HG02759 (cell line): ENCODE data around the gene MRTFB.

Source experiments
- ATAC-seq: cut with Tn5 transposase; IDR thresholded peaks from one replicate; pipeline ENCODE4 v1.9.1; 2021; ENCODE audit warnings: mild to moderate bottlenecking, moderate library complexity; ENCODE audit not compliant: unreplicated experiment

MRTFB gene

DNA sequence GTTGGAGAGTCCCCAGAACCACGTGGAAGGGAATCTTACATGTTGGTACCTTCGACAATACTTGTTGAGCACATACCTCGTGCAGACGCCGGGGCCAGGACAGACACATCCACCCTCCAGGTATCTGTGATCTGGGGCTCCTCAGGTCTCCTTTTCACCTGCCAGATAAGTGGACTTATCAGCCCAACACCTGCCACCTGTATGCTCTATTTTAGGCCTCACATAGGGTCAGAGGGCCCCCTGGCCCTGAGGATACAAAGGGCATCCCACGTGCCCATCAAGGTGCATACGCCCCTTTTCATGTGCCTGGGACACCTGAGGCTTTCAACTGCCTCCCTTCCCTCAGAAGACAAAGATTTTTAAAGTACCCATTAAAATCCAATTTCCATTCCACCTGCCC lies 212.7 kb downstream of the MRTFB start:
- ATAC-seq = no peak

DNA sequence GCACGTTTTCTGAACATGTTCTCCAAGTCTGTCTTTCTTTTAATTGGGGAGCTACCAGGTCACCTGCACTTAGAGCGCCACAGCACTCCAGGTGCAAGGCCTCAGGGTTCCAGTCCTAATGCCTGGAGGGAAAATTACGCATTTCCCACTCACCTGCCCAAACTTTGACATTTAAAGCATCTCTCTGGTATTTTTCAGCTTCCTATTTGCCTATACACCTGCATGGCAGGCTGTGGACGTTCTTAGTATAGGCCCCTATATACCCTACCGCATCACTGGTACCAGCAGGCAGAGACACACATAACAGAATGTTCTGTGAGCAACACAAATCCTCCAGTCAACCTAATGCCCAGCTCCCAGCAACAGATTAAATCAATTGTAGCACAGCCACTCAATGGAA lies 213.3 kb downstream of the MRTFB start:
- no peak for ATAC-seq

DNA sequence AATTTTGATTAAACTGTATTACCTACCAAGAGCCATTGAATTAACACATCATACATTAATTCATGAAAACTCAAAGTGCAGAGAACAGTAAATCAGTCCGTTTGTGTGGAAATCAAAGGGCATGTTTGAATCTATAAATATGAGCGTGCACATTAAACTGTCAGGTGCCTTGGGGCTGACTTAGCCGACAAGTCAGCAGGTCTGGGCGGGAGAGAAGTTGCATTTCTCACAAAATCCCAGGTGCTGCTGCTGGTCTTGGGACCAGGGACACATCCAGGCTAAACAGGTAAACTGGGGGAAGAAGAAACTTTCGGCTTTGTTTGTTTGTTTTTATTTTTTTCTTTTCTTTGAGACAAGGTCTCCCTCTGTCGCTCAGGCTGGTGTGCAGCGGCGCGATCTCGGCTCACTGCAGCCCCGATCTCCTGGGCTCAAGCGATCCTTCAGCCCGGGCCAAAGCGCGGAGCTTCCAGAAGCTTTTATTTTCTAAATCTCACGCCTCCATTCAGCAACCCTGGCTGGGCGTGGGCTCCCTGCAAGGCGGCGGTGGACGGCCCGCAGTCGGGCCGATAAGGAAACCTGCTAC lies 213.9 kb downstream of the MRTFB start:
- peak; percentile 41 for ATAC-seq

DNA sequence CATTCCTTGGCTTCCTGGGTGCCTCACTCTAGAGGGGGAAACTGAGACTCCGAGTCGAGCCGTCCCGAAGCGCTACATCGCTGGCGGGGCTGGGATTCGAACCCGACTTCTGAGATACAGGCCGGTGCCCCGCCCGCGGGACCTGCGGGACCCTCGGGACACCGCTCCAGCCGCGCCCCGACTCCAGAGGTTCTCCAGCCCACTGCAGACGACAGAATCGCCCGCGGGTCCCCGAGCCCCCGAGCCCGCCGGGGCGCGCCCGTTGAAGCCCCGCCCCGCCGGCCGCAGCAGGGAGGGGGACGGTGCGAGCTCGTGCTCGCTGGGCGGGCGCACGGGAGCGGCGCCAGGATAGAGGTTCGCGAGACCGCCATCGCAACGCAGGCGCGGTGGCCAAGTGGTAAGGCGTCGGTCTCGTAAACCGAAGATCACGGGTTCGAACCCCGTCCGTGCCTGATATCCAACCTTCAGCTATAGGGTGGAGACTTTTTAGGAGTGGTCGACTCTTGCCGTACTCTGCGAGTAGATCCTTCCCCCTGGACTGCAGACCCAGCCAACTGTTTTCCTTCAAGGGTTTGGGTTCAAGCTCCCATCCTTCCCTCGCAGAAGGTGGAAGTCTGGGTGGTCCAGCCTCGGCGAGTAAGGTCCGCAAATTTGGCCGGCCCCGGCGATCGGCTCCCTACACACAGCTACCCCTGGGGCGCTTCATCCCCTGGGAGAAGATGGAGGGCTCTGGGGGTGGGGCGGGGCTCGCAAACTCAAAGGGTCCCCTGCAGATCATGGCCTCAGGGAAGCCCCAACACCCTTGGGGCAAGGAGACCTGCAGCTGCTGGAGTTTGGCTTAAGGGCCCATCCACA lies 214.6 kb downstream of the MRTFB start:
- peak; percentile 76 for ATAC-seq

DNA sequence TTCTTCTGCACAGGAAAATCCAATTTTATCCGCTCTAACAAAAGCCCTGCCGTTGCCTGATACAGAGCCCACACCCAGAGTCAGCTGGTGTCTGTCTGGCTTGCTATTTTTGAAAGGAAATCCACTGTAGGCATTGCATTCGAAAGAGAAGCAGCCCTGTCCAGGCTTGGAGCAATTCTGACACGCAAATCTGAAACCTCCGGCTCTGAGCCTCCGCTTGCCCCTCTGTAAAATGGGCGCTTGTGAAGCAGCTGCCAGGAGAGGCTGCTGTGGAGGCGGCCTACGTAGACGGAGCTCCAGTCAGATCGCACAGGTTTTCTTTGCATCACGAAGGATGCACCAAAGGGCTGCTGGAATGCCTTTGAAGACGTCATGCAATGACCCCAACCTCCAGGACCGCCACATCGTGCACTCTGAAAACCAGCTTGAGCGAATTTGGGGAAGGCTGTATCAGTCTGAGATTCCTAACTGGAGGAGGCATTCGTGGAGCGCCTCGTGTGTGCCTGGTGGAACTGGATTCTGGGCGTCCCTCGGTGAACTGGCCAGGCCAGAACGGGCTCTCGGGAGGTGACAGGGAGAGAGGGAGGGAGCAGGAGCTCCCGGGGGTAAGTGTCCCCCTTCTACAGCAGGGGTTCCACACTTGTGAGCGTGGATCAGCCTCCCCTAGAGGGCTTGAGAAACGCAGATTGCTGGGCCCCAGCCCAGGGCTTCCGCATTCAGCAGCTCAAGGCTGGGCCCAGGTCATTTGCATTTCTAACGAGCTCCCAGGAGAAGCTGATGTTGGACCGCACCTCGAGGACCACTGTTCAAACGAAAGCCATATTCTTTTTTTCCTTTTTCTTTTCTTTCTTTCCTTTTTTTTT lies 215.5 kb downstream of the MRTFB start:
- ATAC-seq = no peak

DNA sequence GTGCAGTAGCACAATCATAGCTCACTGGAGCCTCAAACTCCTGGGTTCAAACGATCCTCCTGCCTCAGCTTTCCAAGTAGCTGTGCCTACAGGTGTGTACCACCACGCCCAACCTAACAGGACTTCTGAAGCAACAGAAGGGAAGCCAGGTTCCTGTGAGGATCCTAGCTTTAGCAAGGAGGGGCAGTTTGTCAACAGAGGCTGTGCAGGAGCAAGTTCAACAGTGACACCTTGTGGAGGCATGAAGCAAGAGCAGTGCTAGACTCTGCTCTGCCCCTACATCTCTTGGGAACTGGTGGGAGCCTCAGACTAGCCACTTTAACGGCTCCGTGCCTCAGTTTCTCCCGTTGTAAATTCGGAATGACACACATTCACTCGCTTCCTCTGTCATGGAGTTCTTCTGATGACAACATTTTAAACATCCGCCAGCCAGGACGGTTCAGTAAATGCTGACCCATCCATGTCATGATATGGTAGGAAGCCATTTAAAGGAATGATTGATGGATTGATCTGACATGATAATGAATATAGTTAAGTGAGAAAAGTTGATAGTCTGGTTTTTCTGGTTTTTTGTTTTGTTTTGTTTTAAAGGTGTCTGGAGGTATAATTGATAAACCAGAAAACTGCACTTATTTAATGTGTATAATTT lies 218.7 kb downstream of the MRTFB start:
- ATAC-seq = no peak

DNA sequence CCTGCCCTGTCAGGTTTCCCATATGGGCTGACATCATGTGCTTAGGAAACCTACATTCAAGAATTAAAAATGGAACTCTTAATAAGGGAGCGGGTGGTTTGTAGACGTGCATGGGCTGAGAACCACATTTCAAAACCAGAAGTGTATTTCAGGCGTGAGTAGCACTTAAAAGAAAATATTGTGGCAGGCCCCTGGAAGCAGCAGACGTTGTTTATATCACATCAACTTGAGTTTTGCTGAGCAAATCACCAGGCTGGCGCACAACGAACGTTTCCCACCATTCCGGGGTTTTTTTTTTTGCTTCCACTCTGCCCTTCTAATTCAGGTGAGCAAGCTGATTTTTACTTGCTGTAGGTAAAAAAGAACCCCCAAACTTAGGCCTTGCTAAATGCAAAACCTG lies 220.2 kb downstream of the MRTFB start:
- no peak for ATAC-seq

DNA sequence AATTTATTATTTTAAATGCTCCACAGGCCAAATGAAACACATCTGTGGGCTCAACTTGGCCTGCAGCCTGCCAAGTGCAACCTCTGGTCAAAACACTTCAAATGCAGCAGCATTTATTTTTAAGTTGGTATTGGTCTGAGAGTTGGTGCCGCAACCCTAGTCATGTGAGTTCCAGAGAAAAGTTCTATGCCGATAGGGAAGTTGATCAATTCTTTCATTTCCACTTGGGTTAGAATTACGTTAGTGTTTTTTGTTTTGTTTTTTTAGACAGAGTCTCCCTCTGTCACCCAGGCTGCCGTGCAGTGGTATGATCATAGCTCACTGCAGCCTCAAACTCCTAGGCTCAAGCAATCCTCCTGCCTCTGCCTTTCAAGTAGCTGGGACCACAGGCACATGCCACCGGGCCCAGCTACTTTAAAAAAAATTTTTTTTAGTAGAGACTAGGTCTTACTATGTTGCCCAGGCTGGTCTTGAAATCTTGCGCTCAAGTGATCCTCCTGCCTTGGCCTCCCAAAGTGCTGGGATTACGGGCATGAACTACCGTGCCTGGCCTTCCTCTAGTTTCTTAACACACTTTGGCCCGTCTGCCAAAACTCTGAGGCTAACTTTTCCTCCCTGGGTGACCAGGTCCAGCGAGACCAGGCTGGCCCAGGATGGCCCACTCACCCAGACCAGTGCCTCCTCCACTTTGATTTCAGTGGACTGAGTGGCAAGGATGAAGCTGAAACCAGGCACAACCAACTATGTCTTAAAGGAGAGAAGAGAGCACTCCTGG lies 221.1 kb downstream of the MRTFB start:
- ATAC-seq = no peak

DNA sequence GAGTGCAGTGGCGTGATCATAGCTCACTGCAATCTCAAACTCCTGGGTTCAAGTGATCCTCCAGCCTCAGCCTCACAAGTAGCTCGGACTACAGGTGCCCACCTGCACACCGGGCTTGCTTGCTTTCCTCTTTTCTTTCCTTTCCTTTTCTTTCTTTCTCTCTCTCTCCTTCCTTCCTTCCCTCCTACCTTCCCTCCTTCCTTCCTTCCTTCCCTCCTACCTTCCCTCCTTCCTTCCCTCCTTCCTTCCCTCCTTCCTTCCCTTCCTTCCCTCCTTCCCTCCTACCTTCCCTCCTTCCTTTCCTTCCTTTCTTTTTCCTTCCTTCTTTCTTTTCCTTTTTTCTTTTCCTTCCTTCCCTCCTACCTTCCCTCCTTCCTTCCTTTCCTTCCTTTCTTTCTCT lies 225.5 kb downstream of the MRTFB start:
- ATAC-seq = no peak

DNA sequence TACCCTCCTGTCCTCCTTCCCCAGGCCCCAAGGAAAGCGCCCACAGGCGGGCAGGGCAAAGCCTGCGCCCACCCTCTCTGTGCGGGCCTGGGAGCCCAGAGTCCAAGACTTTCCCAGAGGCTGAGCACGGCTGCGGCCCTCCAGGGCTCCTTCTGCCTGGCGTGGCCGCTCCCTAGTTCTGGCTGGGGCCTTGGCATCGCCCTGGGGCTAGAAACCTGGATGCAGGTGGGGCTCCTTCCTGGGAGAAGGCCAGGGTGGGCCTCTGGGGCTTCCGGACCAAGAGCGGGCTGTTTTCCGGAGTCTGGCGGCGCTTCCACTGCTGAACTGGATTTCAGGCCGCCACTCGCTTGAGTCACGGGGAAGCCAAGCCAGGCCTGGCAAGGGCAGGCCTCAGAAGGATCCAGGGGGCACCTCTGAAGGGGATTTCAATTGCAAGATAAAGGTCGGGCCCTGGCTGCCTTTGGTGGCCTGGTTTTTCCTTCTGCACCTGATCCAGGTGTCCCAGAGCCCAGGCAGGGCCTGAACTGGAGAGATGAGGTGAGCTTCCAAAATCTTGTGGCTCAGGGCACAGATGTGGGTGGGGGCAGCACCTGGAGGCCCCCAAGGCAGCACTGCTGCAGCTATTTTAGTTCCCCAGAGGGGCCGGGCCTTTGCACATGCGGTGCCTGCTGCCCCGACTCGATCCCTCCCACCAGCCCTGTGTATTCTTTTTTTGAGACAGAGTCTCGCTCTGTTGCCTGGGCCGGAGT lies 227.4 kb downstream of the MRTFB start:
- ATAC-seq = no peak

DNA sequence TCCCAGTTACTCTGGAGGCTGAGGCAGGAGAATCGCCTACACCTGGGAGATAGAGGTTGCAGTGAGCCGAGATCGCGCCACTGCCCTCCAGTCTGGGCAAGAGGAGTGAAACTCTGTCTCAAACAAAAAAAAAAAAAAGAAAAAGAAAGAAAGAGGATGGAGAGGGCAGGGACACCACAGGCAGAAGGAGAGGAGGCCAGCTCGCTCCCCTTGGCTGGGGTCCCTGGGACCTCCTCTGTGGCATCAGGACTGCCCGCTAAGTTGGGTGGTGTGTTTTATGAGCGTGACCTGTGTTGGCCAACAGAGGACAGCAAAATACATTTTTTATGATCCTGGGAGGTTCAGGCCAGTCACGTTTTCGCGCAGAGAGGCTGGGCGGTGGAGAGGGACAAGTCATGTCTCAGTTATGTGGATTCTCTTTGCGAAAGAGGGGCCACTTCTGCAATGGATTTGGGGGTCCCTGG lies 229.6 kb downstream of the MRTFB start:
- no peak for ATAC-seq

DNA sequence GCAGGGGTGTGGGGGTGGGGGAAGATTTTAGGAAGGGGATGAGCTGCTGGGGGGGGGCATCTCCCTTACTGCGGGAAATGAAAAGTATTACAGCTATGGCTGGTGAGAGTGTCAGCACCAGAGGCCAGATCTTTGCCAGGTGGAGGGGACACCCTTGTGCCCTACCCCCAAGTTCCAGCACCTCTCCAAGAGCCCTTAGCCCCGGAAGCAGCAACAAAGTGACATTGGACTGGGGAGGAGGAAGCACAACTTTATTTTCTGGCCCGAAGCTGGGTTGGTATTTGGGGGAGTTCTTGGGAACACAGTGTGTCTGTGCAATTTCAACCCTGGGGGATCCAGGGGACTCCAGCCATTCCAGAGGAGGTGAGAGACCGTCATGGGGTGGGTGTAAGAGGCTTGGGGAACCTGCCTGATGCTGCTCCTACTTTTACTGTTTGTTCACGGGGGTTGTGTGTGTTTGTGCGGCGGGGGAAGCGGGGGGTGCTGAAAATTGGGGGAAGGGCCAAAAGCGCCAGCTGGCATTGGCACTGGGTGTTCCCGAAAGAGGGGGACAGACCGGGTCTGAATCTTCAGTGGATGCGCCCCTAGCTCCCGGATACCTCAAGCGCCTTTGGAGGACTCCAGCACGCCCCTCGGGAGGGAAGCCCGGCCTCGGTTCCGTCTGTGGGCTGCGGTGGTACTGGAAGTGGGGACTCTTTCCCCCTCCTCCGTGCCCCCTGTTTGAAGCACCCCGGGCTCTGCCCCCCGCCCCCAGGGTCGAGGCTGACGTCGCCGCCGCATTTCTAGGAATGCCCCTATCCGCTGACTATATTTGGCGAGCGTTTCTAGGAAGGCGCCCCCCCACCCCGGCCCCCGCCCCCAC lies 230.3 kb downstream of the MRTFB start:
- no peak for ATAC-seq

DNA sequence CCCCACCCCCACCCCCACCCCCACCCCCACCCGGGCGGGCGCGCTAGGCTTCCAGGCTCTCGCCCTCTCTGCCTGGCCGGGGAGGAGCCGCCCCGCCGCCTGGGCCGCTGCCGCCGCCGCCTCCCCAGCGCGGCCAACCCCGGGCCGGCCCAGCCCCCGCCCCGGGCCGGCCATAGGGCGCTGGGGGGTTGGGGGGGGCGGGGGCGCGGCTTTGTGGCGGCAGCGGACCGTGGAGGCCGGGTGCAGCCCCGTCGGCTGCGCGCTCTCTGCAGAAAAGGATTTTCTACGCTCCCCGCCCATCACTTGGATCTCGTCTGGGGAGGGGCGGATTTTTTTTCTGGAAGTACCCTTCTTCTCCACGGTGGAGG lies 230.9 kb downstream of the MRTFB start:
- ATAC-seq = peak; percentile 71

DNA sequence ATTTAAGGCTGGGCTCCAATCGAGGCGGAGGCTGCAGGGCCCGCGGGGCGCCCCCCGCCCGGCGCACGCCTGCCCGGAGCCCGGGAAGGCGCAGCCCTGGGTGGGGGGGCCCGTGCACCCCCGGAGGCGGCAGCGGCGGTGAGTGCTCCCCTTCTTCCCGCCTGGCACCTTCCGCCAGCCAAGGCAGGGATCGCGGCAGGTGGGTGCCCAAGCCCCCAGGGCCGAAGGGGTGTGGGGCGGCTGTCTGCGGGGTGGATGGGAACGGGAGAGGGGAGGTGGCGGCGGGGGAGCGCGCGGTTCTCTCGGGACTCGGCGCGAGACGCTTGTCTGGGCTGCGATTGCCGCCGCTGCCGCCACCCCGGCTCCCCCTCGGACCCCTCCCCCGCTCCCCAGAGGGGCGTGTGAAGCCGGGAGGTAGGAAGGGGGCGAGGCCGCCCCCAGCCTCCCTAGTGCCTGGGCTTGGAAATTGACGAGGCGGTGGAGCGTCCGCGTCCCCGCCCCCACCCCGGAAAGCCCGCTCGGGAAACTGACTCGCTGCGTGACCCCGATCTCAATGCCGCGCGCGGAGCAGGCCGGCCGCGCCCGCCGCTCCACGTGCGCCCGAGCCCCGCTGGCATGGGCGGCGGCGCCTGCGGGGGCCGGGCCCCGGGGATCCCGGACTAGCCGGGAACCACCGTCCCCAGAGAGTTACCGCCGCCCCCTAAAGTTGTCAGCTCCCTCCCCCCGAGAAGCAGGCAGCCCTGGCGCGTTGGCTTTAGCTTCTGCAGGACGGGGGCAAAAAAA lies 231.5 kb downstream of the MRTFB start:
- ATAC-seq = peak; percentile 38

DNA sequence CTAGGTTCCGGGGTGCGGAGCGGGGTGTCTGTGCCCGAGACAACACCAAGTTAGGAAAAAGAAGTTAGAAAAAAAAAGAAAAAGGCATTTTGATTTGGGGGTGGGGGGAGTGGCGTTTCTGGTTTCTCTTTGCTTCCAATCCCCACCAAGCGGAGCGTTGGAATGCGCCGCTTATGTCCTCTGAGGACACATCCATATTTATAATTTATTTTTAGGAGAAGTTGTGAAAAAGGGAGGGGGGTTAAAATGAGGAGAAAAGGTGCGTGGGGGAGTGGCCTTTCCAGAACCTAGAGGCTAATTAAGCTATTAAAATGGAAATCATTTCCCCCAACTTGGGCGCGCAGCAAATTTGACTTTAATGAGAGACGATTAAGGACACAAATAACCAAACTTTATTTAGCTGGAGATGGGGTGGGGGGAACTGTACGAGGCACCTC lies 232.1 kb downstream of the MRTFB start:
- no peak for ATAC-seq

DNA sequence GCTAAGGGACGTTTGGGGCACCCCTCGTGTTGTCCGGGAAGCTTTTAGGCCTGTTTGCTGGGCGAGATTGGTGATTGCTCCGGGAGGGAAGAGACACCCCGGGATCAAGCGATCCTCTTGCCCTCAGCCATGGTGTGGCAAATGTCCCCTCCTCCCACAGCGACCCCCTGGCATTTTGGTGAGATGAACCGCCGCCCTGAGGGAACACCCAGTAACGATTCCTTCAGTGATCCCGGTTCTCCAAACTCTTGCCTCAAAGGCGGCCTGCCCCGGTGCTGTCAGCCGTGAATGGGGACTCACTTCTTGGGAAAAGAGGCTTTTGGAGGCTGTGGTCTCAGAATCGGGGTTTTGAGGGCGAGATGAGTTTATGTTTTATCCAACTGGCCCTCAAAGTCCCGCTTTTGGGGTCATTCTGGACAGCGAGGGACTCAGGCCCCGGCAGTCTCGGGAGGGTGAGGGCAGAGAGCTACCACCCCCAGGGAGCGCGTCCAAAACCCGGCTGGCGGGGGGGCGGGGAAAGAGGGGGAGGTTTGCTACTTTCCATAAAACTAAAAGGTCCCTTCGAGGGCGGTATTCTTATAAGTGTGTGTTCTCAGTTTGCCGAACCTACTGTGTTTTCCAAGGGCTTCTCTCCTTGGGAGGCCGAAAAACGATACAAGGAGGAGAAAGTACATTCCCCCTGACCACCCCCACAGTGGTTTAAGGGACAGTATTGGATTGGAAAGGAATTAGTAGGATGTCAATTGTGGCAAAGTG lies 232.7 kb downstream of the MRTFB start:
- no peak for ATAC-seq

DNA sequence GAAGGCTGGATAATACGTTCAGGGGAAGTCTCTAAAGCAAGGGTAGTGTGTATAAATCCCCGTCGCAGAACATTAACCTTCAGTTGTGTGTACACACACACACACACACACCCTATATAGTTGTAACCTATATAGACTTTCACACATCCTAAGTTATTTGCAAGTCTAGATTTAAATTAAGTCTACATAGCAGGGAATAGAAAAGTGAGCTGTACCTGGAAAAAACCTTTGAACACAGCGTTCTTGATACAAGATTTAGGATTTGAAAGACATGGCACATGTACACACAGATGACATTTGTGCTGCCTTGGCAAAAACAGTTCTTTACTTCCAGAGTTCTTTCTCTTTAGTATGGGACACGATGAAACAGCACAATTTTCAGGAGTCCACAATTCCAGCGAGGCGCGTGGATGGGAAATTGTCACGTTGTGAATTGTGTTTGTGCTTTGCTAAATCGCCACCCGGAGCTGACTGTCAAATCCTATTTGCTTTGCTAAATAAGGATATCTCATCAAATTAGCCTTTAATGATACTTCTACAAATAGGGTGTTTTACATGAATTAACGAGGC lies 233.9 kb downstream of the MRTFB start:
- ATAC-seq = no peak
